Right lobe of liver (tissue), 4 donors: Measurements from ENCODE around the gene OR5K4.

Experiments
- POLR2A ChIP-seq: fragments of 450-650 bp; IDR thresholded peaks from one replicate; pipeline ENCODE4 v1.6.1; 2017; ENCODE audit warnings: antibody characterized with exemption, mild to moderate bottlenecking
- TF ChIP-seq, protein P1 (sequence below), 4 donors: fragments of 200-600 bp in 3 of 4; fragments of 450-650 bp in 1 of 4; IDR thresholded peaks; one replicate each; pipeline versions ENCODE4 v1.5.1 to v1.8.0; 2016 to 2022; ENCODE audit warnings: antibody characterized with exemption in 4 of 4, mild to moderate bottlenecking in 2 of 4
- donor health status: DM: no; HTN: no; CAD: no.
- donor health status: DM: no; HTN: no; CAD: no.
- donor health status: DM: no; HTN: yes; CAD: no.

DNA sequence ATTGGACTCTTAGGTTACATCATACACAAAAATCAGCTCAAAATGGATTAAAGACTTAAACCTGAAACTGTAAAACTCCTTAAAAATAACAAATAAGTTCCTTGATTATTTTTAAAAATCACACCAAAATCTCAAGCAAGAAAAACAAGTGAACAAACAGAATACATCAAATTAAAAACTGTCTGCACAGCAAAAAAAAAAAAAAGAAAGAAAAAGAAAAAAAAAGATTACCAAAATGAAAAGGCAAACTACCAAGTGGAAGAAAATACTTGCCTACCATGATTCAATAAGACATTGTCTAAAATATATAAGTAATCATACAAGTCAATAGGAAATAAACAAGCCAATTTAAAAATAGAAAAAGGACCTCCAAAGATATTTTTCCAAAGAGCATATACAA lies 17.5 kb downstream of the OR5K4 start:
- TF ChIP-seq, protein P1, sequence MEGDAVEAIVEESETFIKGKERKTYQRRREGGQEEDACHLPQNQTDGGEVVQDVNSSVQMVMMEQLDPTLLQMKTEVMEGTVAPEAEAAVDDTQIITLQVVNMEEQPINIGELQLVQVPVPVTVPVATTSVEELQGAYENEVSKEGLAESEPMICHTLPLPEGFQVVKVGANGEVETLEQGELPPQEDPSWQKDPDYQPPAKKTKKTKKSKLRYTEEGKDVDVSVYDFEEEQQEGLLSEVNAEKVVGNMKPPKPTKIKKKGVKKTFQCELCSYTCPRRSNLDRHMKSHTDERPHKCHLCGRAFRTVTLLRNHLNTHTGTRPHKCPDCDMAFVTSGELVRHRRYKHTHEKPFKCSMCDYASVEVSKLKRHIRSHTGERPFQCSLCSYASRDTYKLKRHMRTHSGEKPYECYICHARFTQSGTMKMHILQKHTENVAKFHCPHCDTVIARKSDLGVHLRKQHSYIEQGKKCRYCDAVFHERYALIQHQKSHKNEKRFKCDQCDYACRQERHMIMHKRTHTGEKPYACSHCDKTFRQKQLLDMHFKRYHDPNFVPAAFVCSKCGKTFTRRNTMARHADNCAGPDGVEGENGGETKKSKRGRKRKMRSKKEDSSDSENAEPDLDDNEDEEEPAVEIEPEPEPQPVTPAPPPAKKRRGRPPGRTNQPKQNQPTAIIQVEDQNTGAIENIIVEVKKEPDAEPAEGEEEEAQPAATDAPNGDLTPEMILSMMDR (IDR thresholded peaks at IDR 0.05): no peak
- no peak for TF ChIP-seq POLR2A
